Hepatocyte (in vitro differentiated cells): ENCODE data around the gene EXOC2. TPM values are rescaled to one million over a fixed set of nuclear protein-coding genes. Genes with fewer than 3 reads are reported as not detected.

Experiments used
- DNase-seq: peaks from one replicate; pipeline ENCODE4 v3.0.0-alpha.2; 2016; ENCODE audit warnings: low spot score
- H2AFZ ChIP-seq: fragments of 200-600 bp; sonication (generic); 2 replicates; pipeline ENCODE4 v1.6.0; 2016; ENCODE audit warnings: antibody characterized with exemption, mild to moderate bottlenecking
- H3K27ac ChIP-seq: fragments of 200-600 bp; sonication (generic); 2 replicates; pipeline ENCODE4 v1.5.1; 2016; ENCODE audit warnings: mild to moderate bottlenecking
- H3K27me3 ChIP-seq: fragments of 200-600 bp; sonication (generic); 2 replicates; pipeline ENCODE4 v1.6.1; 2016
- H3K36me3 ChIP-seq: fragments of 200-600 bp; sonication (generic); replicated peaks from 2 replicates; pipeline ENCODE4 v1.5.1; 2016; ENCODE audit warnings: low read depth; ENCODE audit not compliant: insufficient read depth
- H3K4me1 ChIP-seq: fragments of 200-600 bp; sonication (generic); 2 replicates; pipeline ENCODE4 v1.5.1; 2016; ENCODE audit warnings: mild to moderate bottlenecking, moderate library complexity; ENCODE audit not compliant: insufficient read depth
- H3K4me2 ChIP-seq: fragments of 200-600 bp; sonication (generic); 2 replicates; pipeline ENCODE4 v1.6.0; 2016
- H3K4me3 ChIP-seq: fragments of 200-600 bp; sonication (generic); 2 replicates; pipeline ENCODE4 v1.5.1; 2016; ENCODE audit warnings: mild to moderate bottlenecking
- H3K79me2 ChIP-seq: fragments of 200-600 bp; sonication (generic); 2 replicates; pipeline ENCODE4 v1.6.0; 2017; ENCODE audit warnings: mild to moderate bottlenecking
- H3K9me2 ChIP-seq: fragments of 200-600 bp; sonication (generic); replicated peaks from 2 replicates; pipeline ENCODE4 v1.6.0; 2017; ENCODE audit warnings: mild to moderate bottlenecking; ENCODE audit not compliant: insufficient read depth
- H3K9me3 ChIP-seq: fragments of 200-600 bp; sonication (generic); 2 replicates; pipeline ENCODE4 v1.5.1; 2016; ENCODE audit warnings: low read depth, mild to moderate bottlenecking
- H4K20me1 ChIP-seq: fragments of 200-600 bp; sonication (generic); 2 replicates; pipeline ENCODE4 v1.6.0; 2016; ENCODE audit warnings: mild to moderate bottlenecking; ENCODE audit not compliant: insufficient read depth, poor library complexity, severe bottlenecking
- EZH2 ChIP-seq: fragments of 200-600 bp; sonication (generic); IDR thresholded peaks from 2 replicates; pipeline ENCODE4 v1.6.1; 2016; ENCODE audit warnings: antibody characterized with exemption, mild to moderate bottlenecking, borderline replicate concordance
- EZH2phosphoT487 ChIP-seq: fragments of 200-600 bp; sonication (generic); IDR thresholded peaks from one replicate; pipeline ENCODE4 v1.6.1; 2018; ENCODE audit warnings: antibody characterized with exemption, mild to moderate bottlenecking, low read depth, moderate library complexity; ENCODE audit not compliant: unreplicated experiment, severe bottlenecking
- WGBS: methylation state at CpG from one replicate; pipeline ENCODE4 v1.1.6; 2016; ENCODE audit warnings: low lambda C conversion rate; ENCODE audit errors: missing lambda C conversion rate; 5-methylcytosine and 5-hydroxymethylcytosine counted together
- polyA plus RNA-seq: library from polyadenylated mRNA; unstranded; fragments of >200 nt; fragmentation: Nextera tagmentation; extraction: Ambion mirVana; gene quantifications from 2 replicates; pipeline ENCODE4 v1.2.1, GENCODE V29; 2016
- total RNA-seq: library from RNA; depleted of rRNA; stranded (reverse); fragments of >200 nt; gene quantifications from 2 replicates; pipeline ENCODE4 v1.2.3, GENCODE V29; 2014
- TF ChIP-seq, protein P1 (sequence below): fragments of 200-600 bp; sonication (generic); IDR thresholded peaks from 2 replicates; pipeline ENCODE4 v1.5.1; 2016; ENCODE audit warnings: antibody characterized with exemption, mild to moderate bottlenecking; ENCODE audit not compliant: poor library complexity

EXOC2 gene
- total and polyA plus RNA-seq, 2 experiments from 2014 or later: 15.4 to 27.0 TPM

DNA sequence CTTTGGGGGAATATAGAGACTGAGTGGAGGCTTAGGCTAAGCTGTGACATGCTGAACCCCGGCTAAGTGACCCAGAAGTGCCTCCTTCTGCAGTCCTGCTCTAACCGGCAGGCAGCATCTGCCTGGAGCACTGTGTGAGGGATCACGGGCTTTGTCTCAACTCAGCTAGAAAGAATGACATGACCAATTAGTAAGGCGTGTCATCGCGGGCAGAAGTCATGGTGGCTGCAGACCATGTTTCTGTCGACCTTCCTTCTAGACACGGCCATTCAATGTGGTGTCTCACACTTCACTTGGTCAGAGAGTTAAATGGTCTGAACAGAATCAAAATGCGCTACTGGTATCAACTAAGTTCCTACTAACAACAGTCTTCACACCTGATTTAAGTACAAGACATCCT lies 71.0 kb downstream of the EXOC2 start:
- DNase-seq: no peak
- Histone ChIP-seq H3K36me3 (no peaks in the 10 kb centered on the region), H3K9me3 (no peaks in the 10 kb centered on the region), H3K79me2 (peaks cover 6% of the 10 kb centered on the region), H3K27me3 (no peaks in the 10 kb centered on the region), H3K4me3 (no peak overlapping the region), H4K20me1 (no peaks in the 10 kb centered on the region), H3K9me2 (no peaks in the 10 kb centered on the region), H3K4me1 (peaks cover 6% of the 10 kb centered on the region), H2AFZ (no peak overlapping the region), H3K27ac (peak overlapping the region; percentile 12), H3K4me2 (no peak overlapping the region)
- 92% methylated on average over 9 of the region's 9 CpGs for WGBS
- TF ChIP-seq EZH2phosphoT487 (no peak), EZH2 (no peak)
- TF ChIP-seq, protein P1, sequence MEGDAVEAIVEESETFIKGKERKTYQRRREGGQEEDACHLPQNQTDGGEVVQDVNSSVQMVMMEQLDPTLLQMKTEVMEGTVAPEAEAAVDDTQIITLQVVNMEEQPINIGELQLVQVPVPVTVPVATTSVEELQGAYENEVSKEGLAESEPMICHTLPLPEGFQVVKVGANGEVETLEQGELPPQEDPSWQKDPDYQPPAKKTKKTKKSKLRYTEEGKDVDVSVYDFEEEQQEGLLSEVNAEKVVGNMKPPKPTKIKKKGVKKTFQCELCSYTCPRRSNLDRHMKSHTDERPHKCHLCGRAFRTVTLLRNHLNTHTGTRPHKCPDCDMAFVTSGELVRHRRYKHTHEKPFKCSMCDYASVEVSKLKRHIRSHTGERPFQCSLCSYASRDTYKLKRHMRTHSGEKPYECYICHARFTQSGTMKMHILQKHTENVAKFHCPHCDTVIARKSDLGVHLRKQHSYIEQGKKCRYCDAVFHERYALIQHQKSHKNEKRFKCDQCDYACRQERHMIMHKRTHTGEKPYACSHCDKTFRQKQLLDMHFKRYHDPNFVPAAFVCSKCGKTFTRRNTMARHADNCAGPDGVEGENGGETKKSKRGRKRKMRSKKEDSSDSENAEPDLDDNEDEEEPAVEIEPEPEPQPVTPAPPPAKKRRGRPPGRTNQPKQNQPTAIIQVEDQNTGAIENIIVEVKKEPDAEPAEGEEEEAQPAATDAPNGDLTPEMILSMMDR: no peak

DNA sequence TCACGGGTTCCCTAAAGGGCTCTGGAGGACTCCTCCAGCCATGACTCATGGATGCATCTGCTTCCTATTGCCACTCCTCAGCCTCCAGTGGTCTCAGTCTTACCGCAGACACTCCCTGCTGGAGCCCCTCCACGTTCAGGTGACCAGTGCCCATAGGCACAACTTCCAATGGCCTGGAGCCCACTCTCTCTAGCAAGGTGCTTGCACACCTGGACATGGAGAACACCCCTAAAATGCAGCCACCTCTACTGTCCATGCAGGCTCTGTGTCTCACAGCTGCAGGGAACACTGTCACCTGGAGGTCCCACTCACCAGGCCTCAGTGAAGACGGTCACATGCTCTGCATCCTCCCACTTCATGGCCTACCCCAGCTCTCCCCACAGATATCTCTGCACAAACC lies 72.0 kb downstream of the EXOC2 start:
- Histone ChIP-seq H3K4me1 (peaks cover 4% of the 10 kb centered on the region), H2AFZ (no peak overlapping the region), H3K4me2 (no peak overlapping the region), H3K79me2 (peaks cover 5% of the 10 kb centered on the region), H4K20me1 (no peaks in the 10 kb centered on the region), H3K4me3 (no peak overlapping the region), H3K27ac (no peak overlapping the region), H3K9me3 (no peaks in the 10 kb centered on the region), H3K27me3 (no peaks in the 10 kb centered on the region), H3K36me3 (no peaks in the 10 kb centered on the region), H3K9me2 (no peaks in the 10 kb centered on the region)
- DNase-seq: no peak
- TF ChIP-seq EZH2phosphoT487 (no peak), EZH2 (no peak)
- TF ChIP-seq, protein P1: no peak
- WGBS: 94% methylated on average over 4 of the region's 4 CpGs

DNA sequence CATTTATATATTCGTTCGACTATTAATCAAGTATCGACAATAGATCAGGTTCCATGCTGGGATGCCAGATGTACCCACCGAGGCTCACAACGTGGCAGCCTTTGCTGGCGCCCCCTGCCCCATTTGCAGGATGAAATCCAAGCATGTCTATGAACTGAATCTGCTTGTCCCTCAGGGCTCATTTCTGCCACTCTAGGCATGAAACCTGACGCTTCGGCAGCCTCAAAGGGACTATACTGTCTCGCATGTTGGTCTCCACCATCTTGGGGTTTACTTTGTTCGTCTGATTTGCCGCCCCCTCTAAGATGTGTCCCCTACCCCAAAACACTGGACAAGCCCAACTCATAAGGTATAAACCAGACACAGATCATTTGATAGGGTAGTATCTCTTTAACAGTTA lies 72.8 kb downstream of the EXOC2 start:
- Histone ChIP-seq H3K4me2 (no peak overlapping the region), H3K9me3 (no peaks in the 10 kb centered on the region), H3K4me1 (no peaks in the 10 kb centered on the region), H3K27ac (no peak overlapping the region), H3K4me3 (no peak overlapping the region), H3K27me3 (no peaks in the 10 kb centered on the region), H3K36me3 (no peaks in the 10 kb centered on the region), H3K9me2 (no peaks in the 10 kb centered on the region), H3K79me2 (peaks cover 2% of the 10 kb centered on the region), H2AFZ (no peak overlapping the region), H4K20me1 (no peaks in the 10 kb centered on the region)
- no peak for TF ChIP-seq EZH2
- 97% methylated on average over 11 of the region's 11 CpGs for WGBS
- no peak for DNase-seq

DNA sequence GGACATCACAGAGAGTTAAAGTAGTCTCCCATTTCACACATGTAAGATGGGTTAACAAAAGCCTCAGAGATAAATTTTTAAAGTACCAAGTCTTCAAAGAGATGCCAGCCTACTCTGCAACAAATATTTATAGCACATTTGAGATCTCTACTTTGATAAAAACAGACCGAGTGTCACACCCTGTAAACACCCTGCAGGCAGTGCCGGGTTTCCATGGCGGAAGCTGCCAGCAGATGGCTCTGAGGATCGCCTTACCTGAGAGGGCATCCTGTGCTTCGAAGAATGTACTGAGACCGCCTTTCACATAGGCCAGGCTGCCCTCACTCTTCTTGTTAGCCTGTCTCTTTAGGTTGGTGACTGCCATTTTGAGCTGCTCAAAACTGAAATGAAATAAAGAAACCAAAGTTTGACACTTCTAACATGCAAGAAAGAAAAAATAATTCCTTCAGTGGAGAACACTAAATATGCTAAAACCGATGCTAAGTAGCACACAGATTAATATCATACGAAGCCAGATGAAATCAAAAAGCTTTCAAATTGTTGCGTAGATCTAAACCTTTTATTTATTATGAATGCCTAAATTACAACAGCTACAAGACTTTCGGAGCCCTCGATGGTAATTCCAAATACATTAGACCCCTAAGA lies 75.4 kb downstream of the EXOC2 start:
- Histone ChIP-seq H3K4me1 (no peaks in the 10 kb centered on the region), H4K20me1 (no peaks in the 10 kb centered on the region), H3K79me2 (no peaks in the 10 kb centered on the region), H3K9me3 (no peaks in the 10 kb centered on the region), H3K9me2 (no peaks in the 10 kb centered on the region), H3K4me3 (no peak overlapping the region), H3K27ac (no peak overlapping the region), H2AFZ (no peak overlapping the region), H3K36me3 (no peaks in the 10 kb centered on the region), H3K4me2 (no peak overlapping the region), H3K27me3 (no peaks in the 10 kb centered on the region)
- WGBS: 77% methylated on average over 11 of the region's 11 CpGs
- DNase-seq: peak; percentile 39
- TF ChIP-seq EZH2: no peak
- TF ChIP-seq, protein P1: peak; percentile 25
- no peak for TF ChIP-seq EZH2phosphoT487
